VCaP (cell line): ENCODE measurements around the gene PDS5B.

Source experiments
- H3K27ac ChIP-seq: fragments of 450-650 bp; 2 replicates; pipeline ENCODE4 v1.5.1; 2017
- CTCF ChIP-seq: fragments of 450-650 bp; conservative IDR thresholded peaks from 2 replicates; pipeline ENCODE4 v1.5.1; 2017; ENCODE audit warnings: mild to moderate bottlenecking, moderate library complexity

Gene PDS5B

DNA sequence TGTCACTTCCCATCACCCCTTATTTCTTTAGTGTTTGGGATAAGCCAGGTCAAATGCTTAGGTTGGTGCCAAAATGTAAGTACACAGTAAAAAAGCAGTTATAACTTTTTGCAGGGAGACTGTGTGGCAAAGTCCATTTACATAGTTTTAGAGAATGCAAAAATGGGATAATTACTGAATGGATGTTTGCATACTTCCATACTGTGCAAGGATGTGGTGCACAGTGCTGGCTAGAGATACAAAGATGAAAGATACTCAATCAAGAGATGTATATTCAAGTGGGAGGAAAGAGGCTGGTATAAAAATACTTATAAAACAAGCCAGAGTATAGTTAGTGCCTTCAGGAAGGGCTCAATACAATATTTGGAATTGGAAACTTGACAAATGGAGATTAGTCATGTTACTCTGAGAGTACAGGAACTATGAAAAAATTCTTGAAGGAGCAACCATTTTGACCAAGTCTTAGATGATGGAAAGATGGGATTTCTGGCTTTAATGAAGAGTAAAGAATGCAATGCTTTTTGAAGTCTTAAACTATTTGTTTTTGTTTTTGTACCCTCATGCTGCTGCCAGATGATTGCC, 8.0 kb downstream of the PDS5B start:
- H3K27ac ChIP-seq = no peak overlapping the region
- TF ChIP-seq CTCF = no peak

DNA sequence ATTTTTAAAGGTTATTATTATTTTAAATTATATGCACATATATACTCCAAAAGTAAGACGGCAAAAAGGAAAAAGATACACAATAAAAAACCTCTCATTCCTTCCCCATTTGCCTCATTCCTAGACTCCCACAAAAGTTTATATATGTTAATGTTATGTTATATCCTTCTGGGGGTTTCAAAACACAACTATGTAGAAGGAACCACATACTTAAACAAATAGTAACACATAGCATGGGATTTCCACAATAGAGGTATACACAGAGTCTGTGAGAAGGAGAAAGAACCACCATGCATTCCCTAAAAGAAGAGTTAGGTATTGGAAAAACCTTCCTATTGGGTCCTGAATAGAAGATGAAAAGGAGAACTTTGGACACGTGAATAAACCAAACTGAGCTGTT, 9.1 kb downstream of the PDS5B start:
- no peak overlapping the region for H3K27ac ChIP-seq
- TF ChIP-seq CTCF = no peak

DNA sequence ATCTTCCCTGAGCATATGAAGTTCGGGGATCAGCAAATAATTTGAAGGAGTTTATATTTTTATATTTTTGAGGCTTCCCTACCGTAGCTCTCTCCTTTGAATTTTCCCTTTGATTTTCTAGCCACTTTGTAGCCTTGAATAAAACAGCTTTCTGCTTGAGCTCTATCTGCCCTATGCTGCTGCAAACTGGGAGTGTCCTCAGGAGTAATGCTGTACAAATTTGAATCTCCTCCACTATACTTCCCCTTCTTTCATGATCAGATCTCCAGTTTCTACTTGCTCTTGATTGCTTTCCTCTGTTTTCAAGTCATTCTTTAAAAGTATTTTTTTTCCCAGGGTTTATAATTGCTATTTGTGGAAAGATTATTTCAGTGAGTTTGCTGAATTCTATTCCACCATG, 14.6 kb downstream of the PDS5B start:
- TF ChIP-seq CTCF = no peak
- H3K27ac ChIP-seq = no peak overlapping the region

- H3K27ac ChIP-seq = no peak overlapping the region
- no peak for TF ChIP-seq CTCF
These were observed 23.2 kb downstream of the PDS5B start for GRCh38 chr13:32609428-32609827.

DNA sequence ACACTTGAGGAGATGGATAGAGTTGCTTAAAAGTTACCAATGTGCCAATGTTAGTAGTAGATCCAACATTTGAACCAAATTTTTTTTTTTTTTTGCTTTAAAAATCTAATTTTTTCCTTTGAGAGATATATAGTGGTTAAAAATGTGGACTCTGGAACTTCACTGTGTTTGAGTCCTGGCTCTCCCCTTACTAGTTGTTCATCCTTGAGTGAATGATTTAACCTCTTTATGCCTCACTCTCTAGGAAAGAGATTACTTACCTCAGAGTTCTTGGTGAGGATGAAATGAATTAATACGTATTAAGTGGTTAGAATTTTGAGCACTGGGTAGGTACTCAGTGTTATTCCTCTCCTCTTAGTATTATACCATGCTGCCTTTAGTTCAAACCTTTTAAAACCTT, 24.3 kb downstream of the PDS5B start:
- no peak for TF ChIP-seq CTCF
- H3K27ac ChIP-seq = no peak overlapping the region

- no peak for TF ChIP-seq CTCF
- H3K27ac ChIP-seq = no peak overlapping the region
These were observed 24.7 kb downstream of the PDS5B start for GRCh38 chr13:32610977-32611376.

- no peak overlapping the region for H3K27ac ChIP-seq
- TF ChIP-seq CTCF = no peak
These were observed 30.7 kb downstream of the PDS5B start for GRCh38 chr13:32616883-32617511.
